ENCODE measurements around the gene EDC4. TPM values are rescaled to one million over a fixed set of nuclear protein-coding genes. Genes with fewer than 3 reads are reported as not detected.

EDC4 gene
- total RNA-seq, 3 donors from 2014 or later = 114 to 124 (median 120) TPM

GRCh38 chr16:67917852-67918236 lies 45.0 kb downstream of the EDC4 start:
- H3K4me3 Mint-ChIP-seq = no peak overlapping the region
- DNase-seq (peak; percentile 26), ATAC-seq (peak; percentile 100)
- peaks cover 19% of the 10 kb centered on the region for H3K36me3 Mint-ChIP-seq (ENCODE audit: insufficient read depth)
- no peaks in the 10 kb centered on the region for H3K9me3 Mint-ChIP-seq
- H3K4me1 Mint-ChIP-seq (ENCODE audit: low read depth) = peaks cover 32% of the 10 kb centered on the region
- no peaks in the 10 kb centered on the region for H3K27me3 Mint-ChIP-seq (ENCODE audit: low read depth)

- H3K4me1 Mint-ChIP-seq (ENCODE audit: low read depth) = peaks cover 32% of the 10 kb centered on the region
- H3K27me3 Mint-ChIP-seq (ENCODE audit: low read depth) = no peaks in the 10 kb centered on the region
- H3K9me3 Mint-ChIP-seq = no peaks in the 10 kb centered on the region
- H3K36me3 Mint-ChIP-seq (ENCODE audit: insufficient read depth) = peaks cover 14% of the 10 kb centered on the region
- DNase-seq (no peak), ATAC-seq (no peak)
- H3K4me3 Mint-ChIP-seq = no peak overlapping the region
Measured at GRCh38 chr16:67919622-67920221, 46.9 kb downstream of the EDC4 start.

GRCh38 chr16:67922221-67922620 lies 49.4 kb downstream of the EDC4 start:
- ATAC-seq (no peak), DNase-seq (no peak)
- H3K4me3 Mint-ChIP-seq = no peak overlapping the region
- peaks cover 7% of the 10 kb centered on the region for H3K36me3 Mint-ChIP-seq (ENCODE audit: insufficient read depth)
- H3K9me3 Mint-ChIP-seq = no peaks in the 10 kb centered on the region
- H3K4me1 Mint-ChIP-seq (ENCODE audit: low read depth) = peaks cover 25% of the 10 kb centered on the region
- no peaks in the 10 kb centered on the region for H3K27me3 Mint-ChIP-seq (ENCODE audit: low read depth)

GRCh38 chr16:67922740-67923139 lies 49.9 kb downstream of the EDC4 start:
- H3K4me1 Mint-ChIP-seq (ENCODE audit: low read depth) = peaks cover 20% of the 10 kb centered on the region
- H3K36me3 Mint-ChIP-seq (ENCODE audit: insufficient read depth) = peaks cover 7% of the 10 kb centered on the region
- no peaks in the 10 kb centered on the region for H3K27me3 Mint-ChIP-seq (ENCODE audit: low read depth)
- DNase-seq (no peak), ATAC-seq (no peak)
- H3K4me3 Mint-ChIP-seq = no peak overlapping the region
- H3K9me3 Mint-ChIP-seq = no peaks in the 10 kb centered on the region

- peaks cover 14% of the 10 kb centered on the region for H3K4me1 Mint-ChIP-seq (ENCODE audit: low read depth)
- no peak for DNase-seq
Measured at GRCh38 chr16:67923414-67924116, 50.7 kb downstream of the EDC4 start.

GRCh38 chr16:67924140-67924906 lies 51.5 kb downstream of the EDC4 start:
- ATAC-seq (no peak), DNase-seq (no peak)
- Mint-ChIP-seq H3K27me3 (ENCODE audit: low read depth) (no peaks in the 10 kb centered on the region), H3K4me1 (ENCODE audit: low read depth) (peaks cover 14% of the 10 kb centered on the region), H3K9me3 (no peaks in the 10 kb centered on the region), H3K4me3 (no peak overlapping the region), H3K36me3 (ENCODE audit: insufficient read depth) (peaks cover 4% of the 10 kb centered on the region)

More at GRCh38 chr16:67923414-67924116, 50.7 kb downstream of the EDC4 start:
- Mint-ChIP-seq H3K27me3 (ENCODE audit: low read depth) (no peaks in the 10 kb centered on the region), H3K4me3 (no peak overlapping the region), H3K9me3 (no peaks in the 10 kb centered on the region), H3K36me3 (ENCODE audit: insufficient read depth) (peaks cover 4% of the 10 kb centered on the region)
- no peak for ATAC-seq

GRCh38 chr16:67926181-67926750 lies 53.4 kb downstream of the EDC4 start:
- Mint-ChIP-seq H3K36me3 (ENCODE audit: insufficient read depth) (peaks cover 4% of the 10 kb centered on the region), H3K9me3 (no peaks in the 10 kb centered on the region), H3K4me1 (ENCODE audit: low read depth) (peaks cover 14% of the 10 kb centered on the region), H3K4me3 (no peak overlapping the region), H3K27me3 (ENCODE audit: low read depth) (no peaks in the 10 kb centered on the region)
- DNase-seq (no peak), ATAC-seq (no peak)

- peaks cover 2% of the 10 kb centered on the region for H3K36me3 Mint-ChIP-seq (ENCODE audit: insufficient read depth)
- ATAC-seq = no peak
- no peak overlapping the region for H3K4me3 Mint-ChIP-seq
- no peak for DNase-seq
- peaks cover 7% of the 10 kb centered on the region for H3K4me1 Mint-ChIP-seq (ENCODE audit: low read depth)
- H3K27me3 Mint-ChIP-seq (ENCODE audit: low read depth) = no peaks in the 10 kb centered on the region
- H3K9me3 Mint-ChIP-seq = no peaks in the 10 kb centered on the region
Measured at GRCh38 chr16:67927131-67927941, 54.5 kb downstream of the EDC4 start.

GRCh38 chr16:67928147-67928546 lies 55.3 kb downstream of the EDC4 start:
- Mint-ChIP-seq H3K9me3 (no peaks in the 10 kb centered on the region), H3K4me3 (no peak overlapping the region), H3K4me1 (ENCODE audit: low read depth) (peaks cover 6% of the 10 kb centered on the region), H3K36me3 (ENCODE audit: insufficient read depth) (no peaks in the 10 kb centered on the region), H3K27me3 (ENCODE audit: low read depth) (no peaks in the 10 kb centered on the region)
- DNase-seq (no peak), ATAC-seq (no peak)

GRCh38 chr16:67928561-67929364 lies 55.9 kb downstream of the EDC4 start:
- Mint-ChIP-seq H3K36me3 (ENCODE audit: insufficient read depth) (peaks cover 3% of the 10 kb centered on the region), H3K27me3 (ENCODE audit: low read depth) (no peaks in the 10 kb centered on the region), H3K9me3 (no peaks in the 10 kb centered on the region), H3K4me1 (ENCODE audit: low read depth) (peaks cover 5% of the 10 kb centered on the region), H3K4me3 (no peak overlapping the region)
- peak; percentile 84 to 88 for ATAC-seq
- DNase-seq = peak; percentile 74

GRCh38 chr16:67930191-67930590 lies 57.3 kb downstream of the EDC4 start:
- ATAC-seq = no peak
- H3K4me1 Mint-ChIP-seq (ENCODE audit: low read depth) = peaks cover 14% of the 10 kb centered on the region

GRCh38 chr16:67930678-67931211 lies 57.9 kb downstream of the EDC4 start:
- no peak for ATAC-seq
- no peak overlapping the region for H3K4me3 Mint-ChIP-seq
- H3K4me1 Mint-ChIP-seq (ENCODE audit: low read depth) = peaks cover 16% of the 10 kb centered on the region
- no peaks in the 10 kb centered on the region for H3K9me3 Mint-ChIP-seq
- peaks cover 15% of the 10 kb centered on the region for H3K36me3 Mint-ChIP-seq (ENCODE audit: insufficient read depth)
- H3K27me3 Mint-ChIP-seq (ENCODE audit: low read depth) = no peaks in the 10 kb centered on the region
- no peak for DNase-seq

More at GRCh38 chr16:67930191-67930590, 57.3 kb downstream of the EDC4 start:
- Mint-ChIP-seq H3K4me3 (no peak overlapping the region), H3K36me3 (ENCODE audit: insufficient read depth) (peaks cover 9% of the 10 kb centered on the region), H3K27me3 (ENCODE audit: low read depth) (no peaks in the 10 kb centered on the region), H3K9me3 (no peaks in the 10 kb centered on the region)
- no peak for DNase-seq
